GM10248 (cell line): ENCODE results near the gene VGLL3.

Source experiments
- CTCF ChIA-PET: fragments of 300-600 bp; sonication (Branson Sonifier 250); formaldehyde crosslinking; extraction: SDS; loops from one replicate; lab custom pipeline; 2021; ENCODE audit warnings: antibody characterized with exemption; lab: Yijun Ruan, JAX
- POLR2A ChIA-PET: fragments of 350-650 bp; sonication (Branson Sonifier 250); formaldehyde crosslinking; extraction: SDS; loops from one replicate; lab custom pipeline; 2020; ENCODE audit warnings: antibody characterized with exemption; lab: Yijun Ruan, JAX
- DNase-seq: peaks from one replicate; pipeline ENCODE4 v3.0.0; 2012; ENCODE audit errors: extremely low spot score
- CTCF ChIP-seq: IDR thresholded peaks from 2 replicates; pipeline ENCODE4 v1.5.1; 2012; ENCODE audit warnings: mild to moderate bottlenecking, low read depth; ENCODE audit errors: extremely low read depth, missing control alignments, control extremely low read depth

VGLL3 gene

DNA sequence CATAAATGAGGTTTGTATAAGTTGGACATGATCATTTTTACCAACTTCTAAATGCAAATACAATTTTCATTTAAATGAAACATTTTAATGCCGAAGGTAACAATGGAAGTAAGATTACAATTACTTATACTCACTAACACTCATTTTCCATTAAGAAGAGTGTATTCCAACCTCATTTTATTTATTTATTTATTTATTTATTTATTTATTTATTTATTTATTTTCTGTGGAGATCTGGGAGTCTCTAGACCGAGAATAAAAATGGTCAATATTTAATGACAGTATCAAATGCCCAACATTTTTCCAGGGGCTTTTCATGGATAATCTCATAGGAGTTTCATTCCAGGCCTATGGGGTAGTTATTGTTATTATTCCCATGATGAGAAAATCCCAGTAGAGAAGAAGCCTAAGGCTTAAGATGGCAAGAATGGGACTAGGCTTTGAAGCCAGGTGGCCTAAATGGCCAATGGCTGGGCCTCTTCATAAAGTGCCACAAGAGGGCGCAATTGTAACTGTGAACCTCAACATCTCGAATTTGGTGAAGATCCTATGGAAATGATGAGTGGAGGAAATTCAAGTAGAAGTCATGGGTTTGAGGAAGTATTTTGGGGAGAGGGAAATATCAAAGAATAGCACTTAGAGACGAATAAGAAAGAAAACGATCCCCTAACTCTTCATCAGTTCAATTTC lies 21.3 kb downstream of the VGLL3 start:
- CTCF ChIA-PET = interaction anchor here (1.0 to 1.2 kb wide), 3 partner anchors 13 to 27 kb away, joined by 3 to 4 read pairs (median 4); no protein-coding TSS in a partner anchor

GRCh38 chr3:86968244-86968932 lies 22.6 kb downstream of the VGLL3 start:
- no peak for DNase-seq
- CTCF ChIA-PET = interaction anchor here (0.8 to 3.4 kb wide), 7 partner anchors 10 to 1037 kb away, joined by 3 to 14 read pairs (median 4); no protein-coding TSS in a partner anchor
- TF ChIP-seq CTCF = no peak
- POLR2A ChIA-PET = no interaction called here

More for the DNA sequence above, 21.3 kb downstream of the VGLL3 start:
- POLR2A ChIA-PET = no interaction called here
- TF ChIP-seq CTCF = peak; percentile 73
- peak; percentile 54 for DNase-seq

GRCh38 chr3:86967062-86967461 lies 23.9 kb downstream of the VGLL3 start:
- no peak for DNase-seq
- ChIA-PET POLR2A (no interaction called here), CTCF (interaction anchor here (0.8 to 3.4 kb wide), 6 partner anchors 9 to 1038 kb away, joined by 3 to 14 read pairs (median 7); no protein-coding TSS in a partner anchor)
- TF ChIP-seq CTCF = no peak

GRCh38 chr3:86965166-86965565 lies 25.8 kb downstream of the VGLL3 start:
- no peak for DNase-seq
- CTCF ChIA-PET = interaction anchor here (0.7 to 2.5 kb wide), 4 partner anchors 9 to 203 kb away, joined by 3 to 9 read pairs (median 4); no protein-coding TSS in a partner anchor
- POLR2A ChIA-PET = no interaction called here
- no peak for TF ChIP-seq CTCF

GRCh38 chr3:86963611-86964010 lies 27.3 kb downstream of the VGLL3 start:
- DNase-seq = no peak
- ChIA-PET CTCF (interaction anchor here (1.0 kb wide), 1 partner anchor 204 kb away, joined by 3 read pairs; no protein-coding TSS in a partner anchor), POLR2A (no interaction called here)
- TF ChIP-seq CTCF = no peak

DNA sequence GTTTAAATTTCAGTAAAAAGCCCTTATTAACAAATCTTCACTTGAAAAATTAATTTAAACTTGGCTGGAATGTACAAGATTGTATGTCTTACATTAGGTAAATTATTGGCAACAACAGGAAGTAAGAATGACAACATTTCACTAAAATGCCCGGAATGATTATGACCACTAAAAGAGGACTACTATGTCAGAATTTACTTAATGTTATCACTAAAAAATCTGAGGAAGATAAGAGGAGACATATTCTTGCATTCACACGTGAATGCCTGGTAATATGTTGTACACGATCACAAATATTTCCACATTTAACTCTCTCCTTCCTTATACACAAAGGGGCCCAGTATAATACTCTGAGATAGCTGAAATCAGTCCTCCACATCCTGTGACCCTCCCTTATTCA lies 29.7 kb downstream of the VGLL3 start:
- no peak for TF ChIP-seq CTCF
- POLR2A ChIA-PET = no interaction called here
- no peak for DNase-seq
- CTCF ChIA-PET = interaction anchor here (1.4 kb wide), 1 partner anchor 17 kb away, joined by 3 read pairs; no protein-coding TSS in a partner anchor
